Lung (tissue), 12 donors: Measurements from ENCODE around the gene HTRA3. TPM values are rescaled to one million over a fixed set of nuclear protein-coding genes. Genes with fewer than 3 reads are reported as not detected.
A peak's percentile ranks its signal among the peaks of the same experiment; 100 is the strongest.

Experiments
- ATAC-seq: fragments of 200-7000 bp; cut with Tn5 transposase; one replicate; pipeline ENCODE4 v1.9.1; 2020; ENCODE audit warnings: moderate number of reproducible peaks; ENCODE audit not compliant: insufficient read depth, low FRiP score
- DNase-seq, 3 donors: peaks; one replicate each; pipeline ENCODE4 v3.0.0-alpha.2; 2013 to 2017
- H3K27ac ChIP-seq, 2 donors: one replicate each; pipeline ENCODE4 v1.5.1; 2013; ENCODE audit warnings: mild to moderate bottlenecking in 2 of 2, moderate library complexity in 2 of 2, control low read depth in 1 of 2, inconsistent platforms in 1 of 2, low read depth in 1 of 2, low read length in 1 of 2
- H3K27me3 ChIP-seq, 3 donors: one replicate each; pipeline ENCODE4 v1.5.1; 2013; ENCODE audit warnings: low read length in 2 of 3; ENCODE audit not compliant: control insufficient read depth in 3 of 3, insufficient read depth in 3 of 3
- H3K36me3 ChIP-seq, 4 donors: one replicate each; pipeline ENCODE4 v1.5.1; 2013; ENCODE audit warnings: low read length in 4 of 4, mild to moderate bottlenecking in 1 of 4, moderate library complexity in 1 of 4; ENCODE audit not compliant: control insufficient read depth in 4 of 4, insufficient read depth in 4 of 4
- H3K4me1 ChIP-seq, 5 donors: one replicate each; pipeline ENCODE4 v1.5.1; 2013; ENCODE audit warnings: low read length in 5 of 5, mild to moderate bottlenecking in 2 of 5, moderate library complexity in 1 of 5; ENCODE audit not compliant: control insufficient read depth in 5 of 5, insufficient read depth in 5 of 5
- H3K4me3 ChIP-seq: one replicate; pipeline ENCODE4 v1.5.1; 2013; ENCODE audit warnings: mild to moderate bottlenecking, control low read depth, moderate library complexity
- H3K9ac ChIP-seq, 2 donors: one replicate each; pipeline ENCODE4 v1.5.1; 2013; ENCODE audit warnings: low read length in 2 of 2, control low read depth in 1 of 2; ENCODE audit not compliant: insufficient read depth in 1 of 2
- H3K9me3 ChIP-seq, 4 donors: one replicate each; pipeline ENCODE4 v1.5.1; 2013; ENCODE audit warnings: low read length in 3 of 4, mild to moderate bottlenecking in 1 of 4, moderate library complexity in 1 of 4; ENCODE audit not compliant: control insufficient read depth in 4 of 4, insufficient read depth in 3 of 4
- WGBS, 2 donors: extraction: QIAGEN DNeasy Blood & Tissue Kit; methylation state at CpG; one replicate each; pipeline ENCODE4 v1.1.7; 2013; 5-methylcytosine and 5-hydroxymethylcytosine counted together
- polyA plus RNA-seq, 2 donors: library from polyadenylated mRNA; stranded (reverse); fragments of 200-250 nt; gene quantifications; one replicate each; pipeline ENCODE4 v1.2.1, GENCODE V29; 2013
- total RNA-seq, 2 donors: library from RNA; depleted of rRNA in 1 of 2; stranded (reverse); fragments of >200 nt in 1 of 2; gene quantifications; one replicate each; pipeline ENCODE4 v1.2.1, GENCODE V29; 2014 to 2021
- TF ChIP-seq, protein P1 (sequence below): IDR thresholded peaks from 2 replicates; pipeline ENCODE4 v1.5.1; 2012; ENCODE audit warnings: mild to moderate bottlenecking; ENCODE audit errors: control extremely low read depth, extremely low read depth
- donor health status: control.
- donor health status: control.
- donor health status: Bipolar disorder and iron deficiency.
- donor health status: healthy.
- donor health status: DM: yes; HTN: yes; CAD: no.

The HTRA3 gene
- total and polyA plus RNA-seq, 4 donors = 9.5 to 23.5 (median 17.8) TPM

DNA sequence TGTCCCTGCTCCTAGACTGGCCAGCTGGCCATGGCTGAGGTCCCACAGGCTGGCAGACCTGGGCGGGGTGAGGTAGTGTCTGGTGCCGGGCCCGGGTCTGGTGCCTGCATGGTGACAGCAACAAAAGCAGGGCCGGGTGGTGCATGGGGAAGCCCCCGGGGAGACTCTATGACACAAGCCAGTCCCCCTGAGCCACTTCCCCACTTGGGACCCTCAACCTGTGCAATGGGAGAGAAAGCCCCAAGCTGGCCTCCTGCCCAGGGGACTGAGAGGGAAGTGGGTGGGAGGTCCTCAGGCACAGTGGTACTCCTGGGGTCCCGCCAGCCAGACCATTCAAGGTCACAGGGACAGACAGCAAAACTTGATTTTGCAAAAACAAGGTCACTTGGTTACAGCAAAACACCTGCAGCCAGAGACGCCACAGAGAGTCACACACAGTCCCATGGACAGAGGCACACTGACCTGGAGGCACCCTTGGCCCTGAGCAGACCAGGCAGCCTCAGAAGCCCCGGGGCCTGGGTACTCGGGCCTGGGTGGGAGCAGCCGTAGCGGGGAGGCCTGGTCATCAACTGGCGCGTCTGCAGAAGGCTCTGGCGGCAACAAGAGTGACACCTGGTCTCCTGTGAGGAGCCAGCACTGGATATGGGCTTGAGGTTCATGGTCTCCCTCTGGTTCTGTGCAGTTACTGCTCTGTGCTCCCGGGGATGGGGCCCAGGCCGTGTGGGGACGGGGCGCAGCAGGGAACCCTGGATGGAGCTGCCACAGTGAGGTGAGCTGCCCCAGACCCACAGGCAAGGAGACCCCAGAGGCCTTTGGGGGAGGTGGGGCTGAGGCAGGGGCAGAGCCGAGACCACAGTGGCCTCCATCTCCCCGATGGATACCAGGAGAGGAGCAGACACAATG is 60.6 kb downstream of the HTRA3 start:
- no peak overlapping the region for H3K9ac ChIP-seq
- ATAC-seq (peak; percentile 9), DNase-seq (no peak)
- WGBS, 2 donors = 88 to 91% methylated on average over 20 of the region's 20 CpGs
- H3K4me1 ChIP-seq = peaks cover 0 to 4% (median 0%) of the 10 kb centered on the region in 5 donors
- H3K4me3 ChIP-seq = no peak overlapping the region
- peak overlapping the region in 1 of 2 donors; percentile 4 for H3K27ac ChIP-seq
- no peaks in the 10 kb centered on the region for H3K27me3 ChIP-seq
- TF ChIP-seq, protein P1, sequence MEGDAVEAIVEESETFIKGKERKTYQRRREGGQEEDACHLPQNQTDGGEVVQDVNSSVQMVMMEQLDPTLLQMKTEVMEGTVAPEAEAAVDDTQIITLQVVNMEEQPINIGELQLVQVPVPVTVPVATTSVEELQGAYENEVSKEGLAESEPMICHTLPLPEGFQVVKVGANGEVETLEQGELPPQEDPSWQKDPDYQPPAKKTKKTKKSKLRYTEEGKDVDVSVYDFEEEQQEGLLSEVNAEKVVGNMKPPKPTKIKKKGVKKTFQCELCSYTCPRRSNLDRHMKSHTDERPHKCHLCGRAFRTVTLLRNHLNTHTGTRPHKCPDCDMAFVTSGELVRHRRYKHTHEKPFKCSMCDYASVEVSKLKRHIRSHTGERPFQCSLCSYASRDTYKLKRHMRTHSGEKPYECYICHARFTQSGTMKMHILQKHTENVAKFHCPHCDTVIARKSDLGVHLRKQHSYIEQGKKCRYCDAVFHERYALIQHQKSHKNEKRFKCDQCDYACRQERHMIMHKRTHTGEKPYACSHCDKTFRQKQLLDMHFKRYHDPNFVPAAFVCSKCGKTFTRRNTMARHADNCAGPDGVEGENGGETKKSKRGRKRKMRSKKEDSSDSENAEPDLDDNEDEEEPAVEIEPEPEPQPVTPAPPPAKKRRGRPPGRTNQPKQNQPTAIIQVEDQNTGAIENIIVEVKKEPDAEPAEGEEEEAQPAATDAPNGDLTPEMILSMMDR = no peak
- H3K36me3 ChIP-seq = no peaks in the 10 kb centered on the region
- peaks cover 0 to 4% (median 0%) of the 10 kb centered on the region in 4 donors for H3K9me3 ChIP-seq

DNA sequence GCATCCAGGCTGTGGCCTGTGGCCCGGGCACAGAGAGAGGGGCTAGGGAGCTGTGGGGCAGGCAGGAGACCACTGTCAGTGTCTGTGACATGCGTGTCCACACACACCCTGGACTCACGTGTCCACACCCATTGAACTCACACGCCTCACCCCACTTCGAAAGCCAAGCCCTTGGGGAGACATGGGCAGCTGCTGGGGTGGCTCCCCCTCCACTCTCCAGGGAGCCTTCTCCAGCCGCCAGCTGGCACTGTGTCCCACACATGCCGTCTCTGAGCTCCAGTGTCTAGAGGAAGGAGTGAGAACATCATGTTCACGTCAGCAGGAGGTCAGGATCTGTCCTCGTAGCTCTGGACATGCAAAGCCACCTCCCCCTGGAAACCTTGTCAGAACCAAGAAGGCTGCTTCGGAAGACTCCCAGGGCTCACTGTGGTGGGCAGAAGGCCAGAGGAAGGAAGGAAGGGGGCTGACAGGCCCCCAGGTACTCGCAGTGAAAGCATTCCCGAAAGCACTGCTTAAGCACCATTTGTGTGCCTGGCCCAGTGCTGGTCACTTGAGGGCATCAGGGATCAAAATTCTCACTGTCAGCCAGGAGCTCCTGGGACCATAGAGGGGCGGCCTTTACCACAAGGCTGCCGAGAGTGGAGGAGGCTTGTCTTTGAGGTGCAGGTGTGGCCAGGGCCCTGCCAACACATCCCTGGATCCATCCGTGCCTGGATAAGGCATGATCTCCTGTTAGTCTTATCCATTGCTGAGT is 61.4 kb downstream of the HTRA3 start:
- H3K4me1 ChIP-seq = peaks cover 0 to 4% (median 0%) of the 10 kb centered on the region in 5 donors
- peak overlapping the region in 1 of 2 donors; percentile 62 for H3K27ac ChIP-seq
- no peaks in the 10 kb centered on the region for H3K27me3 ChIP-seq
- H3K36me3 ChIP-seq = no peaks in the 10 kb centered on the region
- peaks cover 0 to 2% (median 0%) of the 10 kb centered on the region in 4 donors for H3K9me3 ChIP-seq
- ATAC-seq = no peak
- TF ChIP-seq, protein P1 = no peak
- DNase-seq = peak in 1 of 3 donors; percentile 46
- 64 to 73% methylated on average over 15 of the region's 15 CpGs for WGBS, 2 donors
- no peak overlapping the region for H3K4me3 ChIP-seq
- no peak overlapping the region for H3K9ac ChIP-seq

DNA sequence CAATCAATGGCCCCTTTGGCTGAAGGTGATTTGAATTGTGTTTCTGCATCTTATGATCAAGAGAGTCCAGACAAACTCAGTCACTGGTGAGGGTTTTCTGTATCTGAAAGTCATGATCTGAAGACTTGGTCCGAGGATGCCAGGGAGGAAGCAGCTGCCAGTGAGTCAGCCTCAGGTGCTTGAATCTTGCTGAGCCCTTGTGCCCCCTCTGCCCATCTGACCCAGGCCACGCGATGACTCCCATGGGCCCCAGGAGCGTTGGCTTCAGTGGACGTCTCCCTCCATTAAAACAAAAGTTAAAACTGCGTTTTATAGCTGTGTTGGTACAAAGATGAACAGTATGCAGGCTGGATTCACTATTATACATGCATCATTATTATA is 62.0 kb downstream of the HTRA3 start:
- DNase-seq (no peak), ATAC-seq (no peak)
- no peaks in the 10 kb centered on the region for H3K36me3 ChIP-seq
- H3K27me3 ChIP-seq = no peaks in the 10 kb centered on the region
- 71 to 84% methylated on average over 6 of the region's 6 CpGs for WGBS, 2 donors
- no peak overlapping the region for H3K4me3 ChIP-seq
- TF ChIP-seq, protein P1 = no peak
- peak overlapping the region in 1 of 2 donors; percentile 62 for H3K27ac ChIP-seq
- H3K4me1 ChIP-seq = peaks cover 0 to 4% (median 0%) of the 10 kb centered on the region in 5 donors
- H3K9me3 ChIP-seq = peaks cover 0 to 2% (median 0%) of the 10 kb centered on the region in 4 donors
- H3K9ac ChIP-seq = no peak overlapping the region
